H1 (cell line): ENCODE measurements around the gene MECR. TPM values are rescaled to one million over a fixed set of nuclear protein-coding genes. Genes with fewer than 3 reads are reported as not detected.
A peak's percentile ranks its signal among the peaks of the same experiment; 100 is the strongest.

Source experiments
- CTCF ChIA-PET: fragments of 300-600 bp; sonication (Branson Sonifier 250); formaldehyde crosslinking; loops from one replicate; lab custom pipeline; 2021; ENCODE audit not compliant: partially characterized antibody; lab: Charles Lee
- POLR2A ChIA-PET: fragments of 300-600 bp; sonication (Branson Sonifier 250); formaldehyde crosslinking; loops from one replicate; lab custom pipeline; 2021; ENCODE audit warnings: inconsistent platforms; ENCODE audit not compliant: partially characterized antibody; lab: Charles Lee
- DNase-seq, 2 experiments: peaks; one replicate each; pipeline versions ENCODE4 v3.0.0 to v3.0.0-alpha.2; 2010 to 2022; ENCODE audit warnings: low spot score in 2 of 2, low read depth in 1 of 2, mixed read lengths in 1 of 2
- FAIRE-seq: peaks from 2 replicates; lab custom pipeline; 2011; peaks lifted over from hg19 to GRCh38; lab: Jason Lieb, UNC
- H2AFZ ChIP-seq: 2 replicates; pipeline ENCODE4 v1.8.1; 2012; ENCODE audit warnings: low read length, inconsistent platforms
- H2AK5ac ChIP-seq: 2 replicates; pipeline ENCODE4 v1.6.1; 2013; ENCODE audit warnings: low read depth, low read length
- H2BK120ac ChIP-seq: replicated peaks from 2 replicates; pipeline ENCODE3; 2013; ENCODE audit warnings: low read depth, low read length, inconsistent platforms
- H2BK12ac ChIP-seq: 2 replicates; pipeline ENCODE4 v1.6.1; 2013; ENCODE audit warnings: low read depth, low read length
- H2BK15ac ChIP-seq: 2 replicates; pipeline ENCODE4 v1.6.1; 2013; ENCODE audit warnings: low read length
- H2BK20ac ChIP-seq: 2 replicates; pipeline ENCODE4 v1.6.1; 2013; ENCODE audit warnings: low read length
- H2BK5ac ChIP-seq: 2 replicates; pipeline ENCODE4 v1.6.1; 2013; ENCODE audit warnings: low read depth, low read length
- H3K14ac ChIP-seq: 2 replicates; pipeline ENCODE4 v1.6.1; 2013; ENCODE audit warnings: inconsistent platforms; ENCODE audit not compliant: insufficient read length
- H3K18ac ChIP-seq: 2 replicates; pipeline ENCODE4 v1.6.1; 2013; ENCODE audit warnings: low read length; ENCODE audit errors: extremely low read depth
- H3K23ac ChIP-seq: 2 replicates; pipeline ENCODE4 v1.6.1; 2013; ENCODE audit warnings: inconsistent platforms; ENCODE audit not compliant: insufficient read length
- H3K23me2 ChIP-seq: 2 replicates; pipeline ENCODE4 v1.6.1; 2013; ENCODE audit warnings: low read depth, low read length
- H3K27ac ChIP-seq: 2 replicates; pipeline ENCODE4 v1.6.1; 2011; ENCODE audit warnings: low read depth, low read length, inconsistent platforms
- H3K27me3 ChIP-seq, 4 experiments: replicated peaks in 1 of 4; 1 replicate in 1 of 4; 2 replicates in 3 of 4; pipeline versions ENCODE4 v1.6.1 to v1.8.1; 2011 to 2013; ENCODE audit warnings: low read length in 3 of 4, mild to moderate bottlenecking in 3 of 4, inconsistent platforms in 2 of 4, mixed read lengths in 2 of 4, moderate library complexity in 1 of 4; ENCODE audit not compliant: control insufficient read depth in 3 of 4, insufficient read depth in 3 of 4; ENCODE audit errors: extremely low read depth in 1 of 4
- H3K36me3 ChIP-seq, 4 experiments: 2 replicates each; pipeline versions ENCODE4 v1.6.1 to v1.8.1; 2011 to 2013; ENCODE audit warnings: mild to moderate bottlenecking in 4 of 4, low read length in 3 of 4, moderate library complexity in 2 of 4, control low read depth in 1 of 4, inconsistent platforms in 1 of 4; ENCODE audit not compliant: insufficient read depth in 4 of 4, control insufficient read depth in 2 of 4
- H3K4ac ChIP-seq: replicated peaks from 2 replicates; pipeline ENCODE3; 2013; ENCODE audit warnings: low read length, low read depth, mixed read lengths, inconsistent platforms; ENCODE audit not compliant: insufficient read length
- H3K4me1 ChIP-seq, 4 experiments: replicated peaks in 1 of 4; 1 replicate in 1 of 4; 2 replicates in 3 of 4; pipeline versions ENCODE4 v1.6.1 to v1.8.1; 2011 to 2013; ENCODE audit warnings: low read length in 3 of 4, inconsistent platforms in 2 of 4, mixed read lengths in 1 of 4; ENCODE audit not compliant: insufficient read depth in 4 of 4, control insufficient read depth in 3 of 4
- H3K4me2 ChIP-seq, 2 experiments: 2 replicates each; pipeline versions ENCODE4 v1.6.1 to v1.8.1; 2011 to 2013; ENCODE audit warnings: low read depth in 2 of 2, low read length in 2 of 2, control low read depth in 1 of 2, inconsistent platforms in 1 of 2, mild to moderate bottlenecking in 1 of 2; ENCODE audit not compliant: insufficient read depth in 1 of 2
- H3K4me3 ChIP-seq, 4 experiments: fragments of 200-600, 300-600 bp in 1 of 4; sonication (generic), shearing (Covaris generic), sonication (Bioruptor Twin) in 1 of 4; 2 replicates each; pipeline versions ENCODE4 v1.5.1 to v1.8.1; 2011 to 2016; ENCODE audit warnings: low read length in 4 of 4, low read depth in 3 of 4, control low read depth in 2 of 4, inconsistent platforms in 2 of 4, mild to moderate bottlenecking in 2 of 4, mixed read lengths in 1 of 4, moderate library complexity in 1 of 4; ENCODE audit not compliant: insufficient read depth in 2 of 4; ENCODE audit errors: extremely low read depth in 1 of 4
- H3K56ac ChIP-seq: replicated peaks from 2 replicates; pipeline ENCODE3; 2013; ENCODE audit warnings: low read depth, mild to moderate bottlenecking, mixed read lengths, low read length, inconsistent platforms; ENCODE audit not compliant: insufficient read length
- H3K79me1 ChIP-seq: 2 replicates; pipeline ENCODE4 v1.6.1; 2013; ENCODE audit warnings: low read depth, low read length, control low read depth
- H3K79me2 ChIP-seq, 2 experiments: 2 replicates each; pipeline versions ENCODE4 v1.6.1 to v1.8.1; 2012 to 2013; ENCODE audit warnings: low read length in 2 of 2, mild to moderate bottlenecking in 2 of 2, inconsistent platforms in 1 of 2; ENCODE audit not compliant: insufficient read depth in 2 of 2, control insufficient read depth in 1 of 2
- H3K9ac ChIP-seq, 4 experiments: replicated peaks in 1 of 4; 1 replicate in 1 of 4; 2 replicates in 3 of 4; pipeline versions ENCODE4 v1.6.1 to v1.8.1; 2011 to 2013; ENCODE audit warnings: low read depth in 3 of 4, low read length in 3 of 4, control low read depth in 2 of 4, mild to moderate bottlenecking in 2 of 4, moderate library complexity in 2 of 4, inconsistent platforms in 1 of 4; ENCODE audit errors: extremely low read depth in 1 of 4
- H3K9me3 ChIP-seq, 2 experiments: 2 replicates each; pipeline versions ENCODE4 v1.6.1 to v1.8.1; 2012 to 2013; ENCODE audit warnings: mild to moderate bottlenecking in 2 of 2, moderate library complexity in 2 of 2, control low read depth in 1 of 2, inconsistent platforms in 1 of 2, low read depth in 1 of 2, low read length in 1 of 2, mixed read lengths in 1 of 2; ENCODE audit not compliant: insufficient read depth in 2 of 2
- H4K20me1 ChIP-seq, 2 experiments: replicated peaks in 1 of 2; 2 replicates each; pipeline versions ENCODE3 to v1.8.1; 2011 to 2013; ENCODE audit warnings: inconsistent platforms in 2 of 2, low read length in 2 of 2, mild to moderate bottlenecking in 1 of 2; ENCODE audit not compliant: insufficient read depth in 2 of 2, control insufficient read depth in 1 of 2
- H4K5ac ChIP-seq: 2 replicates; pipeline ENCODE4 v1.6.1; 2013; ENCODE audit warnings: low read length, low read depth, mixed read lengths, inconsistent platforms; ENCODE audit not compliant: insufficient read length
- H4K8ac ChIP-seq: 2 replicates; pipeline ENCODE4 v1.8.0; 2013; ENCODE audit warnings: mild to moderate bottlenecking, moderate library complexity, low read length, inconsistent platforms; ENCODE audit not compliant: insufficient read depth; ENCODE audit errors: extremely low read depth
- H4K91ac ChIP-seq: replicated peaks from 2 replicates; pipeline ENCODE3; 2013; ENCODE audit warnings: low read length, mixed read lengths, inconsistent platforms; ENCODE audit not compliant: insufficient read length
- BCL11A ChIP-seq, 2 experiments: IDR thresholded peaks; one replicate each; pipeline ENCODE4 v1.6.1; 2011; ENCODE audit warnings: low read depth in 2 of 2, low read length in 2 of 2, mild to moderate bottlenecking in 2 of 2
- CTBP2 ChIP-seq: IDR thresholded peaks from 2 replicates; pipeline ENCODE4 v1.7.0; 2011; ENCODE audit warnings: borderline replicate concordance, mild to moderate bottlenecking, moderate library complexity, mixed read lengths, low read length; ENCODE audit not compliant: insufficient read depth, insufficient read length
- EGR1 ChIP-seq: IDR thresholded peaks from 2 replicates; pipeline ENCODE4 v1.6.1; 2011; ENCODE audit warnings: low read depth, low read length, borderline replicate concordance
- EZH2 ChIP-seq: fragments of 200-600 bp; sonication (generic); IDR thresholded peaks from 2 replicates; pipeline ENCODE4 v1.7.1; 2012; ENCODE audit warnings: low read depth, mild to moderate bottlenecking, moderate library complexity, low read length, inconsistent platforms; ENCODE audit not compliant: severe bottlenecking
- GABPA ChIP-seq: IDR thresholded peaks from 2 replicates; pipeline ENCODE4 v1.6.1; 2011; ENCODE audit warnings: mild to moderate bottlenecking, low read length, moderate library complexity, borderline replicate concordance; ENCODE audit not compliant: insufficient read depth
- GTF2F1 ChIP-seq: IDR thresholded peaks from 2 replicates; pipeline ENCODE4 v1.6.1; 2012; ENCODE audit warnings: low read depth, low read length, improper control_type of control experiment, borderline replicate concordance
- HDAC6 ChIP-seq: IDR thresholded peaks from one replicate; pipeline ENCODE4 v1.7.1; 2012; ENCODE audit warnings: low read depth, mild to moderate bottlenecking, inconsistent platforms, low read length, moderate library complexity
- POLR2A ChIP-seq, 2 experiments: IDR thresholded peaks; 1 replicate in 1 of 2; 2 replicates in 1 of 2; pipeline ENCODE4 v1.6.1; 2011; ENCODE audit warnings: low read depth in 2 of 2, low read length in 2 of 2, mild to moderate bottlenecking in 2 of 2; ENCODE audit errors: control extremely low read depth in 1 of 2
- SP2 ChIP-seq: IDR thresholded peaks from 2 replicates; pipeline ENCODE4 v1.6.1; 2012; ENCODE audit warnings: mild to moderate bottlenecking, low read length, inconsistent platforms
- TBP ChIP-seq: IDR thresholded peaks from 2 replicates; pipeline ENCODE4 v1.6.1; 2011; ENCODE audit warnings: low read depth, low read length, improper control_type of control experiment
- WGBS, 2 experiments: shearing (Covaris generic) in 1 of 2; methylation state at CpG; one replicate each; pipeline versions ENCODE4 v1.1.6 to v1.1.7; 2013 to 2015; ENCODE audit warnings: low lambda C conversion rate in 2 of 2, mixed read lengths in 2 of 2, inconsistent platforms in 1 of 2, low coverage in 1 of 2, missing lambda C conversion rate in 1 of 2; ENCODE audit not compliant: insufficient replicate concordance in 2 of 2, insufficient coverage in 1 of 2, insufficient read length in 1 of 2; ENCODE audit errors: extremely low coverage in 1 of 2, missing lambda C conversion rate in 1 of 2; 5-methylcytosine and 5-hydroxymethylcytosine counted together
- polyA plus RNA-seq, 7 experiments: library from polyadenylated mRNA; depleted of rRNA in 3 of 7; stranded (reverse) in 5 of 7; unstranded in 2 of 7; fragments of >200 nt in 5 of 7; fragments of 200-250 nt in 2 of 7; gene quantifications; 1 replicate in 5 of 7; 2 replicates in 1 of 7; 4 replicates in 1 of 7; pipeline versions ENCODE4 v1.2.1 to v1.2.3, GENCODE V29; 2011 to 2013; ENCODE audit warnings: missing spikeins in 2 of 7, mixed read lengths in 2 of 7
- total RNA-seq: library from RNA; stranded (reverse); fragmentation: NEBNext Ultra II Directional; extraction: Animal tissue kit (Norgen Biotek cat#: 25700); gene quantifications from 2 replicates; pipeline ENCODE4 v1.2.1, GENCODE V29; 2021

The MECR gene
- total and polyA plus RNA-seq, 2 of the 8 experiments (the other 6 are each of a cell fraction or from before 2014, with no cell fraction given): 24.2 to 24.4 TPM

DNA sequence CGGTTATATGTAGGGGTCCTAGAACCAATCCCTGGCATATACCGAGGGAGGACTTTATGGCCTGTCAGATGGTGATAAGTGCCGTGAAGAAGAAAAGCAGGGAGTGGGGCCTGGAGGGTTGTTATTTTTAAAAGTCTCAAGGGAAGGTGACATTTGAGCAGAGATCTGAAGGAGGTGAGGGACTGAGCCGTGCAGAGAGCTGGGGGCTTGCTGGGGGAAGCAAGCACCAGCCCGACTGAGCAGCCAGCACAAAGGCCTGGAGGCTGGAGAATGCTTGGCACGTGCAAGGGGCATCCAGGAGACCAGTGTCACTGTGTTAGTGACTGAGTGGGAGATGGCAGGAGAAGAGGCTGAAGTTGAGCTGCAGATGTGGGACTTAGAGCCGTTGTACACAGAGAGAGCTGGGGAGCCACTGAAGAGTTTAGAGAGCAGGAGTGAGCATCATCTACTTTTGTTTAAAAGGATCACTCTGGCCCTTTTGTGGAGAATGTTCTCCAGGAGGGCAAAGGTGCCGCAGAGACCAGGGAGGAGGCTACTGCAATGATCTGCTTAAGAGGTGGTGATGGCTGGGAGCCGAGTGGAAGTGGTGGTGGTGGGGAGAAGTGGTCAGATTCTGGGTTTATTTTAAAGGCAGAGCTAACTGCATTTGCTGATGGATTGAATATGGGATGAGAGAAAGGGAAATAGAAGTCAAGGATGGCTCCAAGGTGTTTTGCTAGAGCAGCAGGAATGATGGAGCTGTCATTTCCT, 36.8 kb upstream of the MECR start:
- H3K27ac ChIP-seq: no peak overlapping the region
- no peak overlapping the region for H4K5ac ChIP-seq
- H3K36me3 ChIP-seq: no peaks in the 10 kb centered on the region
- H3K27me3 ChIP-seq: no peaks in the 10 kb centered on the region
- no peak overlapping the region for H2BK120ac ChIP-seq
- H4K20me1 ChIP-seq: no peaks in the 10 kb centered on the region
- peak overlapping the region; percentile 53; the same call in 1 of the 2 replicates for H2AK5ac ChIP-seq
- H2BK12ac ChIP-seq: no peak overlapping the region
- POLR2A ChIA-PET: interaction anchor here (1.3 to 2.1 kb wide), 3 partner anchors 11 to 28 kb away, joined by 3 to 5 read pairs (median 4); no protein-coding TSS in a partner anchor
- 87% methylated on average over 9 of the region's 9 CpGs; no CpG with 5 or more reads in 1 of the 2 experiments for WGBS, 2 experiments
- H2BK20ac ChIP-seq: no peak overlapping the region
- no peak overlapping the region for H3K14ac ChIP-seq
- H3K79me2 ChIP-seq: no peaks in the 10 kb centered on the region
- CTCF ChIA-PET: interaction anchor here (0.6 to 1.9 kb wide), 5 partner anchors 18 to 135 kb away, joined by 3 to 4 read pairs (median 3); no protein-coding TSS in a partner anchor
- no peak for FAIRE-seq
- TF ChIP-seq GTF2F1 (no peak), TBP (no peak), HDAC6 (no peak), GABPA (no peak), BCL11A (IDR thresholded peaks at IDR 0.05; ENCODE audit: low read depth in 2 of 2, low read length in 2 of 2) (no peak), EGR1 (no peak), POLR2A (IDR thresholded peaks at IDR 0.05; ENCODE audit: control extremely low read depth in 1 of 2, low read depth in 2 of 2, low read length in 2 of 2) (no peak), CTBP2 (no peak), EZH2 (no peak), SP2 (no peak)
- H3K4me1 ChIP-seq: peaks cover 6 to 15% (median 10%) of the 10 kb centered on the region in 4 experiments
- H3K9me3 ChIP-seq: no peaks in the 10 kb centered on the region; a peak in 1 of 4 replicates
- H4K91ac ChIP-seq: no peak overlapping the region
- H3K4ac ChIP-seq: no peak overlapping the region
- H2BK5ac ChIP-seq: no peak overlapping the region
- no peak overlapping the region for H3K56ac ChIP-seq
- no peak overlapping the region for H3K18ac ChIP-seq
- no peaks in the 10 kb centered on the region for H3K23me2 ChIP-seq
- H2AFZ ChIP-seq: no peak overlapping the region
- no peak overlapping the region for H3K9ac ChIP-seq
- no peak overlapping the region for H3K4me3 ChIP-seq
- no peaks in the 10 kb centered on the region for H3K79me1 ChIP-seq
- no peak overlapping the region for H4K8ac ChIP-seq
- no peak overlapping the region for H2BK15ac ChIP-seq
- DNase-seq: no peak
- no peak overlapping the region for H3K23ac ChIP-seq
- no peak overlapping the region for H3K4me2 ChIP-seq
